ENCODE data around the gene MOB4.
"Not testable (repeated sequence)": the region's sequence is repeated elsewhere in the genome, so short reads cannot be mapped to it uniquely, and the experiment has no call there.

Gene MOB4

GRCh38 chr2:197515315-197515738 is 539 bp upstream of the MOB4 start:
- no peak for DNase-seq

- no peak for DNase-seq
These were observed 511 bp downstream of the MOB4 start for GRCh38 chr2:197516393-197516761.

GRCh38 chr2:197517150-197517549 is 1.3 kb downstream of the MOB4 start:
- no peak for DNase-seq

GRCh38 chr2:197538412-197538811 is 22.5 kb downstream of the MOB4 start:
- DNase-seq = no peak

GRCh38 chr2:197539734-197540133 is 23.9 kb downstream of the MOB4 start:
- no peak for DNase-seq

- no peak for DNase-seq
These were observed 27.3 kb downstream of the MOB4 start for GRCh38 chr2:197543206-197543605.

- no peak for DNase-seq
These were observed 31.5 kb downstream of the MOB4 start for GRCh38 chr2:197547163-197547900.

- DNase-seq = no peak
These were observed 32.7 kb downstream of the MOB4 start for GRCh38 chr2:197548582-197548981.

GRCh38 chr2:197551260-197551659 is 35.4 kb downstream of the MOB4 start:
- not testable (repeated sequence) for DNase-seq

GRCh38 chr2:197555467-197555866 is 39.6 kb downstream of the MOB4 start:
- no peak for DNase-seq

- no peak for DNase-seq
These were observed 40.6 kb downstream of the MOB4 start for GRCh38 chr2:197556456-197556855.

- no peak for DNase-seq
These were observed 42.5 kb downstream of the MOB4 start for GRCh38 chr2:197558393-197558792.

GRCh38 chr2:197559681-197560080 is 43.8 kb downstream of the MOB4 start:
- DNase-seq = no peak

GRCh38 chr2:197560146-197560665 is 44.3 kb downstream of the MOB4 start:
- DNase-seq = no peak

GRCh38 chr2:197571627-197572271 is 55.9 kb downstream of the MOB4 start:
- no peak for DNase-seq

GRCh38 chr2:197573608-197574007 is 57.7 kb downstream of the MOB4 start:
- no peak for DNase-seq

GRCh38 chr2:197575987-197576386 is 60.1 kb downstream of the MOB4 start:
- DNase-seq = no peak

- no peak for DNase-seq
These were observed 60.8 kb downstream of the MOB4 start for GRCh38 chr2:197576631-197577030.

- no peak for DNase-seq
These were observed 61.6 kb downstream of the MOB4 start for GRCh38 chr2:197577446-197577845.

GRCh38 chr2:197578294-197578693 is 62.4 kb downstream of the MOB4 start:
- not testable (repeated sequence) for DNase-seq

GRCh38 chr2:197580166-197580565 is 64.3 kb downstream of the MOB4 start:
- DNase-seq = not testable (repeated sequence)

- DNase-seq = not testable (repeated sequence)
These were observed 71.4 kb downstream of the MOB4 start for GRCh38 chr2:197587255-197587654.

GRCh38 chr2:197591339-197592072 is 75.6 kb downstream of the MOB4 start:
- DNase-seq = no peak

- DNase-seq = no peak
These were observed 80.9 kb downstream of the MOB4 start for GRCh38 chr2:197596766-197597165.

Measured in bone marrow (tissue), 2 donors.